HL-60 (cell line): ENCODE measurements around the gene PACS1.

Experiments used
- DNase-seq, 2 experiments: peaks; one replicate each; pipeline ENCODE4 v3.0.0-alpha.2; 2010 to 2020; ENCODE audit warnings: low read depth in 1 of 2, low spot score in 1 of 2
- H3K27ac ChIP-seq: fragments of 250-450 bp; sonication (Bioruptor Pico); replicated peaks from 2 replicates; pipeline ENCODE4 v1.5.1; 2020; ENCODE audit warnings: mild to moderate bottlenecking, moderate library complexity
- H3K27me3 ChIP-seq: fragments of 250-450 bp; sonication (Bioruptor Pico); 2 replicates; pipeline ENCODE4 v1.5.1; 2021; ENCODE audit warnings: mild to moderate bottlenecking, moderate library complexity; ENCODE audit not compliant: insufficient read depth, poor library complexity, severe bottlenecking
- H3K4me3 ChIP-seq: replicated peaks from 2 replicates; pipeline ENCODE4 v1.5.1; 2011; ENCODE audit warnings: mild to moderate bottlenecking, control low read depth, low read length; ENCODE audit not compliant: insufficient read depth
- CTCF ChIP-seq: IDR thresholded peaks from one replicate; pipeline ENCODE4 v1.5.1; 2011; ENCODE audit warnings: low read length, control low read depth, inconsistent platforms; ENCODE audit not compliant: insufficient read depth
- GABPA ChIP-seq: IDR thresholded peaks from 2 replicates; pipeline ENCODE4 v1.6.1; 2012; ENCODE audit warnings: low read depth
- POLR2AphosphoS5 ChIP-seq: IDR thresholded peaks from 2 replicates; pipeline ENCODE4 v1.6.1; 2012; ENCODE audit warnings: low read depth
- SPI1 ChIP-seq: IDR thresholded peaks from 2 replicates; pipeline ENCODE4 v1.6.1; 2012; ENCODE audit warnings: low read depth, mild to moderate bottlenecking, borderline replicate concordance
- TF ChIP-seq, protein P1 (sequence below): IDR thresholded peaks from 2 replicates; pipeline ENCODE4 v1.6.1; 2012; ENCODE audit warnings: low read depth; ENCODE audit not compliant: insufficient replicate concordance

PACS1 gene

GRCh38 chr11:66059966-66060680 lies 9.9 kb upstream of the PACS1 start:
- DNase-seq = no peak
- no peak for TF ChIP-seq POLR2AphosphoS5
- no peak for TF ChIP-seq GABPA
- TF ChIP-seq, protein P1, sequence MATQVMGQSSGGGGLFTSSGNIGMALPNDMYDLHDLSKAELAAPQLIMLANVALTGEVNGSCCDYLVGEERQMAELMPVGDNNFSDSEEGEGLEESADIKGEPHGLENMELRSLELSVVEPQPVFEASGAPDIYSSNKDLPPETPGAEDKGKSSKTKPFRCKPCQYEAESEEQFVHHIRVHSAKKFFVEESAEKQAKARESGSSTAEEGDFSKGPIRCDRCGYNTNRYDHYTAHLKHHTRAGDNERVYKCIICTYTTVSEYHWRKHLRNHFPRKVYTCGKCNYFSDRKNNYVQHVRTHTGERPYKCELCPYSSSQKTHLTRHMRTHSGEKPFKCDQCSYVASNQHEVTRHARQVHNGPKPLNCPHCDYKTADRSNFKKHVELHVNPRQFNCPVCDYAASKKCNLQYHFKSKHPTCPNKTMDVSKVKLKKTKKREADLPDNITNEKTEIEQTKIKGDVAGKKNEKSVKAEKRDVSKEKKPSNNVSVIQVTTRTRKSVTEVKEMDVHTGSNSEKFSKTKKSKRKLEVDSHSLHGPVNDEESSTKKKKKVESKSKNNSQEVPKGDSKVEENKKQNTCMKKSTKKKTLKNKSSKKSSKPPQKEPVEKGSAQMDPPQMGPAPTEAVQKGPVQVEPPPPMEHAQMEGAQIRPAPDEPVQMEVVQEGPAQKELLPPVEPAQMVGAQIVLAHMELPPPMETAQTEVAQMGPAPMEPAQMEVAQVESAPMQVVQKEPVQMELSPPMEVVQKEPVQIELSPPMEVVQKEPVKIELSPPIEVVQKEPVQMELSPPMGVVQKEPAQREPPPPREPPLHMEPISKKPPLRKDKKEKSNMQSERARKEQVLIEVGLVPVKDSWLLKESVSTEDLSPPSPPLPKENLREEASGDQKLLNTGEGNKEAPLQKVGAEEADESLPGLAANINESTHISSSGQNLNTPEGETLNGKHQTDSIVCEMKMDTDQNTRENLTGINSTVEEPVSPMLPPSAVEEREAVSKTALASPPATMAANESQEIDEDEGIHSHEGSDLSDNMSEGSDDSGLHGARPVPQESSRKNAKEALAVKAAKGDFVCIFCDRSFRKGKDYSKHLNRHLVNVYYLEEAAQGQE = no peak
- no peak for TF ChIP-seq SPI1
- no peak for TF ChIP-seq CTCF
- Histone ChIP-seq H3K4me3 (no peak overlapping the region), H3K27me3 (no peaks in the 10 kb centered on the region), H3K27ac (no peak overlapping the region)

DNA sequence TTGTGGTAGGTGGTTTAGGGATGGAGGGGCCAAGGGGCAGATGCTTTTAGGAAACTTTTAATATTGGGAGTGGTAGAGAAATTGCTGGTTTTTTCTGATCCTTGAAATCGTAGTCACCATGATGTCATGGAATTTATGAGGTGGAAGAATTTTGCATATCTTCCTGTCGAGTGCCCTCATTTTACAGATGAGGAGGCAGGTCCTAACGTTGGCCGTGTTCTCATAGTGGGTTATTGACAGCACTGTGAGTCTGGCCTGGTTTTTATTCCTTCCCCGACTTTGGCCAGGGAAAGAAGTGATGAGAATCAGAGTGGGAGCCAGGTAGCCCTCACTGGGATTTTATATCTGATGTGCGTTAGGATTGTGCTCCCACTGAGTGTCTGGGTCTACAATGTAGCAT lies 8.8 kb upstream of the PACS1 start:
- no peak for DNase-seq
- TF ChIP-seq, protein P1 = no peak
- TF ChIP-seq POLR2AphosphoS5 (no peak), SPI1 (no peak), CTCF (no peak), GABPA (no peak)

DNA sequence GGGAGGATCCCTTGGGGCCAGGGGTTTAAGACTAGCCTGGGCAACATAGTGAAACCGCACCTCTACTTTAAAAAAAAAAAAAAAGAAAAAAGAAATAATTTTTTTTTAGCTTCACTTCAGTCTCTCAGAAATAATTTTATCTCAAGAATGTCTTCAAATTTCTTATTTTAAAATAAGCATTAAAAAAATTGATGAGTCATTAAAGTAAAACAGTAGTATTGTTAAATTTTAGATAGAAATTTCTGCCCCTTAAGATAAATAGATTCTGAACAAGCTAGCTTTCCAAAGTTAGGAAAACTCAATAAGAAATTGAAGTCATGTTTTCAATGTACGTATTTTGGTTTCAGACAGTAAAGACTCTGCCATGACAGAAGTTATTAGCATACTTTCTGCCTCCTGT lies 7.7 kb upstream of the PACS1 start:
- DNase-seq = no peak
- Histone ChIP-seq H3K27me3 (no peaks in the 10 kb centered on the region), H3K27ac (no peak overlapping the region), H3K4me3 (no peak overlapping the region)
- TF ChIP-seq POLR2AphosphoS5 = no peak
- TF ChIP-seq SPI1 = no peak
- TF ChIP-seq, protein P1 = no peak
- TF ChIP-seq GABPA = no peak
- no peak for TF ChIP-seq CTCF

More for the DNA sequence above, 8.8 kb upstream of the PACS1 start:
- no peaks in the 10 kb centered on the region for H3K27me3 ChIP-seq
- no peak overlapping the region for H3K4me3 ChIP-seq
- no peak overlapping the region for H3K27ac ChIP-seq
